Raji (cell line): ENCODE results near the gene SNAI3.

Experiments used
- POLR2A ChIP-seq: IDR thresholded peaks from 2 replicates; pipeline ENCODE4 v1.6.1; 2011; ENCODE audit warnings: low read depth, low read length, control low read depth; ENCODE audit not compliant: insufficient read depth

Gene SNAI3

GRCh38 chr16:88713568-88714419, 27.5 kb upstream of the SNAI3 start:
- no peak for TF ChIP-seq POLR2A

DNA sequence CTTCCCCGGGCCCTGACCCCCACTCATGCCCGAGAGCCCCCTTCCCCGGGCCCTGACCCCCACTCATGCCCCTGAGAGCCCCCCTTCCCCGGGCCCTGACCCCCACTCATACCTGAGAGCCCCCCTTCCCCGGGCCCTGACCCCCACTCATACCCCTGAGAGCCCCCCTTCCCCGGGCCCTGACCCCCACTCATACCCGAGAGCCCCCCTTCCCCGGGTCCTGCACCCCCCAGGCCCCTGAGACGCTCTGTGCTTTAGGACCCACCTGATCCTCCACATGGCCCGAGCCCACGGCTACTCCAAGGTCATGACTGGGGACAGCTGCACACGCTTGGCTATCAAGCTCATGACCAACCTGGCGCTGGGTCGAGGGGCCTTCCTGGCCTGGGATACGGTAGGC, 26.7 kb upstream of the SNAI3 start:
- no peak for TF ChIP-seq POLR2A

- TF ChIP-seq POLR2A, result no peak
Observed at GRCh38 chr16:88712362-88712979, 26.2 kb upstream of the SNAI3 start.

- TF ChIP-seq POLR2A, result no peak
Observed at GRCh38 chr16:88711750-88712340, 25.5 kb upstream of the SNAI3 start.

DNA sequence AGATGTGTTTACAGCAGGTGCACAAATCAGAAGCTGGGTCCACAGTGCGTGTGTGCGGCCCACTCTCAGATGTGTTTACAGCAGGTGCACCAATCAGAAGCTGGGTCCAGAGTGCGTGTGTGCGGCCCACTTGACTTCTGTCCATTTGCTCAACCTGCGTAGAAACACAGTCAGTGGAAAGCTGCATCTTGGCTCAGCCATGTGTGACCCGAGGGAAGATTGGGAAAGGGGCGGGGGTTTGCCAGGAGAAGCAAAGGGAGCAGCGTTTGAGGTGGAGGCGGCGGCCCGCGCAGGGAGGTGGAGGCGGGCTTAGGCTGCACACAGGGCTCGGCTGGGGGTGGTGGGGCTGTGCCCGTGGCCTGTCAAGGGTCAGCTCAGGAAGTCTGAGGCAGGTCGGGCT, 24.2 kb upstream of the SNAI3 start:
- TF ChIP-seq POLR2A, result no peak

DNA sequence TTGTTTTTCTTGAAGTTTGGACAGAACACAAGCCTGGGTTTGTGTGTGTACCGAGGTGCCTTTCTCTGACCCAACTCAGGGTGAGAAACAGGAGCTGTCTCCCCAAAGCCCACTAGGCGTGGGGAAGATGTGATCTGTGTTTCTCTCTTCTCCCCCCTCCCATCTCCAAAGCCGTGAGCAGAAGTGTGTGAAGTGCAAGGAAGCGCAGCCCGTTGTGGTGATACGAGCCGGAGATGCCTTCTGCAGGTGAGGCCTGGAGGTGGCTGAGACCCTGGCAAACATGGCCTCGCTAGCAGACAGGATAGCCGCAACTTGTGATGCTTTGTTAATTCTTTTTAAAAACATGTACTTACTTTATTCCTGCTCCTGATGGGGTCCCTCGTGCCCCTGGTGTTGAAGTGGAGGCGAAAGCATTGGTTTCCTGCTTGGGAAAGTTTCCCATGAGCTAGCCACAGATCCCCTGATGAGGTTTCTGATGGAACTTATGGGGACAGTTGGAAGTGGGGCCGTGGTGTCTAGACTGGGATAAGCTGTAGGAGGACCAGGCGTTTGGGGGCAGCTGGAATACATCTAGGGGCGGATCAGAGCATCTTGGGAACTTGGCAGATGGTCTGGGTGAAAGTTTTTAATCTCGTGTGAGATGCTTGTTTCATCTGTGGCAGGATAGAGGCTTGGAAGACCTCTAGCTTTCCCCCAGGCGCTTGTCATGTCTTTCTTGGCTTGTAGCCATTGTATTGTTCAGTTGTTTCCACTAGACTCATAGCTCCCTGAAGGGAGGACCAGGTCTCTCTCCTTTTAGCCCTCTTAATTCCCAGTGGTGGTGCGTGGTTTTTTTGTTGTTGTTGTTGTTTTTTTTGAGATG, 20.9 kb upstream of the SNAI3 start:
- TF ChIP-seq POLR2A, result no peak

DNA sequence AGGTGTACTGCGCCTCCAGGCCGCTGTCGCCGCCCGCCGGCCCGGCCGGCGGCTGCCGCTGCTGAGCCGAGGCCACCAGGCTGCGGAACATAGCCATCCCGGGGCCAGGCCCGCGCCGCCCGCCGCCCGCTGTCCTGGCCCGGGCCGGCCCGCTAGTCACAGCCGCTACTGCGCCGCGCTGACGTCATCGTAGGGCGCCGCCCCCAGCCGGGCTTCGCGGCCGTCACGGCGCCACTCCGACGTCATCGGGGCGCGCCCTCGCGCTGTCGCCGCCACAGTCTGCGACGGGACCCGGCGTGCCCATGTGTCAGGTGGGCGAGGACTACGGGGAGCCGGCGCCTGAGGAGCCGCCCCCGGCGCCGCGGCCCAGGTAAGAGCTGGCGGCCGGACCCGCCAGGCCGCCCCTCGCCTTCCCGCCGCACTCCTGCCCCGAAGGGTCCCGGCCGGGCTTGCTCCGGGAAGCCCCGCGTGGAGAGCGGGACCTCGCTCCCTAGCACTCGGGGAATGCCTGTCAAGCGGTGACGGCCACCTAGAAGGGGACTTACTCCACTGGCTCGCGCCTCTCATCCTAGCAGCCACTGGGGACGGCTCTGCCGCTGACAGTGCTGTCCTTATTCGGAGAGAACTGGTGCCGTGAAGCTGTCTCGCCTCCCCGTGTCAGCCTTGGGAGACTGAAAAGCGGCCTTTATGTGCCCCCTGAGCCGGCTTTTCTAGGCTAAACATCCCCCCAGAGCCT, 20.1 kb upstream of the SNAI3 start, which contains the start of the genes CTU2 and RNF166:
Gene CTU2 (plus strand): TSS at position 275 of the 736 bp plus-strand sequence. CDS start 28 bp downstream, at position 303.
Gene RNF166 (minus strand): TSS at position 180 of the 736 bp plus-strand sequence. CDS start 83 bp downstream, at position 97.
- TF ChIP-seq POLR2A, result peak; percentile 76

GRCh38 chr16:88705801-88706228, 19.5 kb upstream of the SNAI3 start:
- no peak for TF ChIP-seq POLR2A

DNA sequence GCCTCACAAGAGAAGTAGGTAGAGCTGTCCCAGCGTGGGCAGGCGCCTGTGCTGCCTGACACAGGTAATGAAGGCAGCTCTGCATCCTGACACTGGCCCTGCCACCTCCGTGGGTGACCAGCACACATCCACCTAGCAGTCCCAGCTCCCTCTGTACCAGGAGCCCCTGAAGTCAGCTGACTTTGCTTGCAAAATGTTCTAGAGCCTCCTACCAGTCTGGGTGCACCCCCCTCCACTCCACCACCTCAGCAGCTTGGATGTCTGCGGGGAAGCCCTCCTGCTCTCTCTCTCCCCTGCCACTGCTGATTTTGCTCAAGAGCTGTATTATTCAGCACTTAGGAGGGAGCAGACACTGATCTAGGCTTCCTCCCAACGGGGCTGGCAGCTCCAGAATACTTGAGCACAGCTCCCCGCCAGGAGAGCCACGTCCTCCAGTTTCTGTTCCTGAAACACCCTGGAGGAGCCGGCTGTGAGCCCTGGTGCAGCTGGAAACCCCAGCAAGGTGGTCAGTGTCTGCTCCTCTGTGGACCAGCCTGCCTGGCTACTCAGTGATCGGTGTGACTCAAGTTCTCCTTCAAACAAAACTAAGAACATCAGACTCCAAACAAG, 18.9 kb upstream of the SNAI3 start:
- no peak for TF ChIP-seq POLR2A

DNA sequence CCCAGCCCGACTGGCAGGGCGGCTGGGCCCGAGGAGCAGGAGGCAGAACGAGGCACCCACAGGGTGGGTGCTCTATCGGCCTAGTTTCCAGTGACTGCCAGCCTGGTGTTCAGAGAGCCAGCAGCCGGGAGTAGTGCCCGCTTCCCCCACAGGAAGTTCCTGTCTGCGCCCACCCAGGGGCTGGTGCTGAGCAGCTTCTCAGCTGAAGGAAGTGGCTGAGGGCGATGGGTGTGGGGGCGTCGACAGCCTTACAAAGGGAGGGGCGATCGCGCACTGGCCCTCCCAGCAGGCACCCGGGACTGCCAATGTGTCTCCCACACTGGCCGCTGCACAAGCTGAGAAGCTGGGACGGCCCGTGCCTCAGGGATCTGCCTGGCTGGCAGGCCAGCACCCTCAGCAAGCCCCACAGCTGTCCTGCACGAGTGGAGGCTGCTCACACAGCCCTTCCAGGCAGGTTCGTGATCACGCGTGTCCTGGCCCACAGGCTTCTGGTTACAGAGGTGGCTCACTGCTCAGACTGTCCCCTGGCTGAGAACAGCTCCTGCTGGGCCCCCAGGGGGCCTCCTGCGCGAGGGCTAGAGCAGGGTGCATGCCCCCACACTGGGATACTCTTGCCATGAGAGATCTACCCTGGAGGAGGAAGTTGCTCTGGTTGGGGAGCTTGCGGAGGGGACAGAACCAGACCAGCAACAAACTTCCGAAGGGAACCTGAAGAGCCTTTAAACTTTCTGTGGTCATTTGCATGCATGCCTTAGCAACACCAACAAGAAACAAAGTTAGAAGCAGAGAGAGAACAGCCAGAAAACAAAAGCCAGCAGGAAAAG, 17.4 kb upstream of the SNAI3 start:
- TF ChIP-seq POLR2A, result no peak

DNA sequence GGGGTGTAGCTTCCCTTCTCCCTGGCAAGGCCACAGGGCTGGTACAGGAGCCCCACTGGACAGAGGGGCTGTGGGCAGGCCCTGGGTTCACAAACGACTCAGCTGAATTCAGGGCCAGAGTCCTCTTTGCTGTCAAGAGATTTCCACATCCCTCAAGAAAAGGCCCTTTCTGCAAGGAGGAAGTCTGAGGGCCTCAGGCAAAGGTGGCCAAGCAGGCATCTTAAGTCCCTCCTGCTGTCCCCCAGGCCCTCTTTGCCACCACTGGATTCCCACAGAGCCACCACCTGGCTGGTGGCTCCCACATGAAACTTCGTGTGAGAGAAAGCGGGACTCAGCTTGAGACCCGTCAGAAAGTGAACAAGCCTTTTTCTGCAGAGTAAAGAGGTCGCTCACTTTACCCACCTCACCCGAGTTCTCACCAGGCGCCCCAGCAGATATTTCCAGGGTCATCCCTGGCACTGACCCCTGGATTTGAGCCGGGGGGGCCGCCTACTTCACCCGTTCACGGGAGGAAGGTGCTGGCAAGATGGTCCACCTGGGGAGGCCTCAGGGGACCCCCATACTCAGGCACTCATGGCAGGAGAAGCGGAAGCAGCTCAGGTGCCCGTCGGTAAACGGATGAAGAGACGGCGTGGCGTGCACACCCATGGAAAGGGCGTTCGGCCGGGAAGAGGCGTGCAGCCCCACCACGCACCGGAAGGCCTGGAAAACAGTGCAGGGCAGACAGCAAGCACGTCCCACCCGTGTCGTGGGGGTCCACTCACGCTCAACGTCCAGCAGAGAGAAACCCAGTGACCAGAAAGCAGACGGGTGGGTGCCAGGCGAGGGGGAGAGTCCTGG, 16.3 kb upstream of the SNAI3 start:
- TF ChIP-seq POLR2A, result no peak
